NCI-H2107 treated with DMSO at 0.1 percent for 48 hours (cell line): ENCODE measurements around the gene HGF.
"Not testable (repeated sequence)": the region's sequence is repeated elsewhere in the genome, so short reads cannot be mapped to it uniquely, and the experiment has no call there.

ENCODE experiments used
- DNase-seq: peaks from one replicate; lab custom pipeline; 2025; ENCODE audit not compliant: unreplicated experiment; lab: John Stamatoyannopoulos, UW

Gene HGF

GRCh38 chr7:81769891-81770727, at the start of gene HGF:
TSS of gene HGF (minus strand) at chr7:81770047. CDS start at chr7:81769971, 76 bp downstream.
- DNase-seq, result no peak

GRCh38 chr7:81816312-81816711, 46.5 kb upstream of the HGF start:
- no peak for DNase-seq

GRCh38 chr7:81812866-81813476, 43.1 kb upstream of the HGF start:
- DNase-seq, result not testable (repeated sequence)

- no peak for DNase-seq
Measured at GRCh38 chr7:81811956-81812865, 42.4 kb upstream of the HGF start.

GRCh38 chr7:81810476-81811155, 40.8 kb upstream of the HGF start:
- DNase-seq, result no peak

GRCh38 chr7:81808310-81808709, 38.5 kb upstream of the HGF start:
- not testable (repeated sequence) for DNase-seq

GRCh38 chr7:81803267-81803666, 33.4 kb upstream of the HGF start:
- peak; percentile 65 for DNase-seq

GRCh38 chr7:81802251-81802650, 32.4 kb upstream of the HGF start:
- peak; percentile 87 for DNase-seq

GRCh38 chr7:81801532-81801931, 31.7 kb upstream of the HGF start:
- DNase-seq, result no peak

GRCh38 chr7:81791568-81792518, 22.0 kb upstream of the HGF start:
- no peak for DNase-seq

- no peak for DNase-seq
Measured at GRCh38 chr7:81790686-81791085, 20.8 kb upstream of the HGF start.

- no peak for DNase-seq
Measured at GRCh38 chr7:81790120-81790500, 20.3 kb upstream of the HGF start.

- DNase-seq, result no peak
Measured at GRCh38 chr7:81789406-81790119, 19.7 kb upstream of the HGF start.

- no peak for DNase-seq
Measured at GRCh38 chr7:81788246-81788645, 18.4 kb upstream of the HGF start.

GRCh38 chr7:81783818-81784217, 14.0 kb upstream of the HGF start:
- no peak for DNase-seq

GRCh38 chr7:81780914-81781693, 11.3 kb upstream of the HGF start:
- DNase-seq, result no peak

- no peak for DNase-seq
Measured at GRCh38 chr7:81779706-81780105, 9.9 kb upstream of the HGF start.

- DNase-seq, result no peak
Measured at GRCh38 chr7:81777697-81778096, 7.8 kb upstream of the HGF start.
